Raji (cell line): Measurements from ENCODE around the gene PTPRCAP.
A peak's percentile ranks its signal among the peaks of the same experiment; 100 is the strongest.

Experiments used
- POLR2A ChIP-seq: IDR thresholded peaks from 2 replicates; pipeline ENCODE4 v1.6.1; 2011; ENCODE audit warnings: low read depth, low read length, control low read depth; ENCODE audit not compliant: insufficient read depth

The PTPRCAP gene

GRCh38 chr11:67451658-67451976 is 14.1 kb upstream of the PTPRCAP start:
- no peak for TF ChIP-seq POLR2A

DNA sequence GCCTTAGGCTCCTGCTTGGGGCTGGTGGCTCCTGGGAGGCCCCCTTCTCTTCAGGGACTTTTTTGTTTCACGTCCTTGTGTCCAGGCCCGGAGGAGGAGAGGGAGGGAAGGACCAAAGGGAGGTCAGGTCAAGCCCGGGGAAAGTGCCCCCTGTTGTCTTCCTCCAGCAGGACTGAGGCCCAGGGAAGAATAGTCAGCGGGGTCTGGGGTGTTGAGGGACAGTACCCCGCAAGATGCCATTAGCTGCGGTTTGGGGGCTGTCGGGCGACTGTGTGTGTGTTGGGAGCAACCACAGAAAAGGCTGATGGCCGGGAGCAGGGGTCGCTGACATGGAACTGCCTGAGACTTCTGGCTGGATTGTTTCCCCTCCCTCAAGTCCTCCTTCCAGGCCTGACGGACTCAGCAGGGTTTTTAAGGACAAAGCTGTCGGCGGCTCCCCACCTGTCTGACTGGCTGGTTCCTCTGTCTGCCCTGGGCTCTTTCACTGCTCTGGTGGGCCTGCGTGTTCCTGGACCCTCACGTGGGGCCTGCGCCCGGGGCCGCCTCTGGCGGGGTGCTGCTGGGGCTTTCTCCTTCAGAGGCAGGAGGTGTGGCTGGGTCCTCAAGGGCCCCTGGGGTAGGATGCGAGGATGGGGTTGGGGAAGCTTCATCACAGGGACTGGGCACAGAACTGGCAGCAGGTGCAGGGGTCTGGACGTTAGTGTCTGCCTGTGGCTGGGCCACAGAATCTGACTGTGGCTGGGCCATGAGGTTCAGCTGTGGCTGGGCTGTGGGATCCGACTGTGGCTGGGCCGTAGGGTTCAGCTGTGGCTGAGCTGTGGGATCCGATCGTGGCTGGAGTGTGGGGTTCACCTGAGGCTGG is 13.5 kb upstream of the PTPRCAP start:
- no peak for TF ChIP-seq POLR2A

GRCh38 chr11:67449116-67449844 is 11.8 kb upstream of the PTPRCAP start:
- TF ChIP-seq POLR2A: no peak

DNA sequence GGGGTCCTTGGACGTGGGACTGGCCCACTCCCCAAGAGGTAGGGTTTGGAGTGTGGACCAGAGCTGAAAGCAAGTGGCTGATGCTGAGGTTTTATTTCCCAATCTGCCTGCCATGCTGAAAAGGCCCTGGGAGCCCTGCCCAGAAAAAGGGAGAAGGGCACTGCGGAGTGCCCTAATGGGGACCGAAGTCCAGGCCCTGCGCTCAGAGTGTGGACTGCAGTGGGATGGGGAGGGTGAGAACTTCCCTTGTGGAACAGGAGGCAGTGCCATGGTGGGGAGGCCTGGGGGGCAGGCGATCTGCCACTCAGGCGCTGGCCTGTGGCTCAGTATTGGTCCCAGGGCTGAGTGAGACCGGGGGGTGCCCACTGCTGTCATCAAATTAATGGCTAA is 10.7 kb upstream of the PTPRCAP start:
- TF ChIP-seq POLR2A: no peak

DNA sequence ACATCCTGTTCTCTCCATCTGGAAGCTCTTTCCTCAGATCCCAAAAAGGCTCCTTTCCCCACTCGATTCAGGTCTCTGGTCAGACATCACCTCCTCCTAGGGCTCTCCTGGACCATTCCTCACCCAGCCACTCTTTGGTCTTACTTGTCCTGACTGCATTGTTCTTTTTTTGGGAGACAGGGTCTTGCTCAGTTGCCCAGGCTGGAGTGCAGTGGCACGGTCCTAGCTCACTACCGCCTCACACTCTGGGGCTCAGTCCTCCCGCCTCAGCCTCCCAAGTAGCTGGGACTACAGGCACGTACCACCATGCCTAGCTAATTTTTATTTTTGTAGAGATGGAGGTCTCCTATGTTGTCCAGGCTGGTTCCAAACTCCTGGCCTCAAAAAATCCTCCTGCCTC is 8.0 kb upstream of the PTPRCAP start:
- TF ChIP-seq POLR2A: no peak; the same call in 1 of the 2 replicates

DNA sequence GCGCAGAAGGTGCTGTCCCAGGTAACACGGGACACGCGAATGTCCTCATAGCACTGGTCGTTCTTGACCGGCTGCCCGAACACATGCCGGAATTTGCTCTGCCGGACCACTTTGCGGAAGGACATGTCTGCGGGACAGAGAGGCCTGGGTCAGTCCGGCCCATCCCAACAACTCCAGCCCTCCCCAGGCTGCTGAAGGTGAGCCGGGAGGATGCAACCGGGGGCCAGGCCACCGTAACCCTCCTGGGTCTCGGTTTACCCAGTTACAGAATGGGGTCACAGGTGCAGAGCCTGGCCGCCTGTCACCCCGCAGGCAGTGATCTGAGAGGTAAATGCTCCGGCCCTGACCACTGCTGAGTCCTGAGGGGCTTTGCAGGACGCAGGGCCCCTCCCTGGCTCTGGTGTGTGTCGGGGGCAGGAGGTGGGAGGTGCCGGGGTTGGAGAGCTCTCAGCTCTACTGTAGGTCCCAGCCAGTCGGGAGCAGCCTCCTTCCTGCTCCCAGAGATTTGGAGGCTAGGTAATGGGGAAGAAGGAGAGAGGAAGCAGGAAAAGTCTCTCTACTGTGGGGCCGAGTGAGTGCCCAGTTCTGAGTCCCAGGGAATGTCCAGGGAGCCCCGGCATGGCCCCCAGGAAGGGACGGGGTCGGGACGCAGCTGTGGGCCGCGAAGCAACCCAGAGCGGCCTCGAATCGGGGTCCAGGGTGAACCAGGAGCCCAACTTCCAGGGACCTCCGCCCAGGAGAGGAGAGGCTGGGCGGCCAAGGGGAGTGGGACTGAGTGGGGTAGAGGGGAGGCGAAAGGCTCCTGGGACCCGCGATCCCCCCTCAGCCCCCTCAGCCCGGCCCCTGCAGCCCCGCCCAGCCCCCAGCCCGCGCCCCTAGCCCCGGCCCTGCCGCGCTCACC is 5.3 kb upstream of the PTPRCAP start:
- TF ChIP-seq POLR2A: no peak

DNA sequence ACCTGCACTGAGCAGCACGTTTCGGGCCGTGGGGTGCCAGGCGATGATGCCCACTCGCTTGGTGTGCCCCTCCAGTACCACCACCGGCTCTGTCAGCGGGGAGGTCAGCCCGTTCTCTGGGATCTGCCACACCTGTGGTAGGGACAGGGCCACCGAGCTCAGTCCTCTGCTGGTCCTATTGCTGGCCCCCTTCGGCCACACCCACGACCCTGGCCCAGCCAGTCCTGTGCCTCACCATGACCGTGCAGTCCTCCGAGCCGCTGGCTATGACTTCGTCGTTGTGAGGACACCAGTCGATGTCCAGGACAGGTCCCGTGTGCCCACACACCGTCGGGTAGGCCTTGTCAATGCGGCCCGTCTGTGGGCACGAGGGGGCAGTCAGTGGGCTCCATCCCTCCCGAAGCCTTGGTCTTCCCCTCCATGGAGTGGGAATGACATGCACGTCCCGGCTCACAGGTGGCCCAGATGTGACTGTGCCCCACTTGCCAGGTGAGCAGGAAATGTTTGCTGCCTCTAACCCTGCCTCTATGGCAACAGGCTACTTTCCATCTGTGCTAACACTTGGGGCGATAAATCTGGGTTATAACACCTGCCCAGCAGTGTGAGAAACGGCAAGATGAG is 4.4 kb upstream of the PTPRCAP start:
- no peak for TF ChIP-seq POLR2A

DNA sequence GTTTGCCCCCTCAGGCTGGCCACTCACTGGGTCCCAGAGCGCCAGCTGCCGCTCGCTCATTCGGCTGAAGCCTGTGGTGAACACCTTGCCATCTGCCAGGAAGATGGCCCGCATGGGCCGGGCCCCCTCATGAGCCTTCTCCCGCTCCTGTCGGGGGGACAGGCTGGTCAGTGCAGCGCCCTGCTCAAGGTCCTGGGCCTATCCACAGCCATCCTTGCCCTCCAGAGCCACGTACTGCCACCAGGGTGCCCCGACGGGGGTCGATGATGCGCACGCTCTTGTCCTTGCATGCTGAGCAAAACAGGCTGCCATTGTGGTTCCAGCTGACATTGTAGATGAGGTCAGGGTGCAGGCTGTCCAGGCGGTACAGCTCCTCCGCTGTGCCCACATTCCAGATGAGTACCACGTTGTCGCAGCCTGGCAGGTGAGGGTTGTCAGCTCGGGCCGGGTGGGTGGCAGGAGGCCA is 3.6 kb upstream of the PTPRCAP start:
- TF ChIP-seq POLR2A: peak; percentile 23; the same call in 1 of the 2 replicates

DNA sequence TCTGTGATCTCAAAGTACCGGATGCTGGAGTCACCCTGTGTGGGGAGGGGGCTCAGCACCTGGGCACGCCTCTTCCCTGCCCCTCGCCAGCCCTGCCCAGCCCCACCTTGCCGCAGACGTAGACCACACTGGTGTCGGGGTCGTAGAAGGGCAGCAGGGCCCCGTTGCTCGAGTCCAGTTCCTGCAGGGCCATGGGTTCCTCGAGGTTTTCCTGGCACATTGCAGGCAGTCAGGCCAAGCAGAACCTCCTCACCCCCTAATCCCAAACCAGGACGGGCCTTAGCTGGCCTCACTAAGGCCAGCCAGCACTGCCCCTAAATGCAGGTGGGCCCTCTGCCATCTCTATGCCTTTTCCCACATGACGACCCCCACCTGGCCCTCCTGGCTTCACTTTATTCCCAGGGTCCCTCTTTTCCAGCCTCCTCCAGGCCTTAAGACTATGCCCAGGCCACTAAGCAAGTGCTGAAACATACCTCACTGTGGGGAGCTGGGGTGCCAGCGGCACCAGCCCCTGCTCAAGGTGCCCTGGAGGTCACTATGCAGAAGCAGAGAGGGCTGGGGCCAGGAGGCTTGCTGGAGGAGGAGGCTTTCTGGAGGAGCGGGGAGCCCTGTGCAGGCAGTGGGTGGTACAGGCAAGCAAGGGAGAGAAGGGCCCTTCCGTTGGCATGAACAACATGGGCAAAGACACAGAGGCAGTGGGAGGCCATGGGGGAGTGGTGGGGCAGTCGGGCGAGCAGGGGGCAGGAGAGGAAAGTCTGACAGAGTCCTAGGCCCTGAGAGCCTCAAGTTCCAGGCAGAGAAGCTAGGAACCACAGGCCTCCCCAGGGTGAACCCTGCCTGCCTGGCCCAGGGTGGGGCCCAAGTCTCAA is 3.0 kb upstream of the PTPRCAP start:
- no peak for TF ChIP-seq POLR2A

GRCh38 chr11:67439321-67440228 is 2.1 kb upstream of the PTPRCAP start:
- 0 out of 2 replicates have a peak, but pooled peaks have one; percentile 25 for TF ChIP-seq POLR2A

DNA sequence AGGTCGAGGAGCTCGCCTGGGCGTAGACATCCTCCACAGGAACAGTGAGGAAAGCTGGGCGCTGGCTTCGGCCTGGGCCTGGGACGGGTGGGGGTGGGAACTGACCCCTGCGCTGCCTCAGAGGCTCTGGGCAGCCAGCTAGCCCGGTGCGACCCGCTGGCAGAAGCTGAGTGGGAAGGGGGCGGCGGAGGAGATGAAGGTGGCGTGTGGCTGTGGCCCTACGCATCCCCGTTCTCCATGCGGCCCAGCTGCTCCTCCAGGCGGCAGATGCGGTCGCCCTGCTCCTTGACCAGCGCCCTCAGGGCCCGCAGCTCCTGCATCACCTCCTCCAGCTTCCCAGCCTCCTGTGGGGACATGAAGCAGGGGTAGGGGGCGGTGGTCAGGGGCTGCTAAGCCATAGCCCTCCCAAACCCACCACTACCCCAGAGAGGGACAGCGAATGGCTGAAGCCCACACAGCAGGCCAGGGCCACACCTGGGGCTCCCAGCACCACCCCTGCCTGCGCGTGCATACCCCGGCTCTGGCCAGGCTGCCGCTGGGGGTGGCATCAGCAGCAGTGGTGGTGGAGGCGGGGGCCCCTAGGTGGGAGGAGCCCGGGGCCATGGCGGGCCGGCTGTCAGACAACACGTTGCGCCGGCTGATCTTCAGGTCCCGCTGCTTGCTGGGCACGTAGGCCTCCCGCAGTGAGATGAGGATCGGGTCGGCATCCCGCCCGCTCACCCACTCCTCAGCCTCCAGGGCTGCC is 848 bp upstream of the PTPRCAP start:
- peak; percentile 85 for TF ChIP-seq POLR2A

- peak; percentile 13; the same call in 1 of the 2 replicates for TF ChIP-seq POLR2A
Observed at GRCh38 chr11:67437809-67438157, 301 bp upstream of the PTPRCAP start.
